Measurements from ENCODE around the gene UBE2G2. TPM values are rescaled to one million over a fixed set of nuclear protein-coding genes. Genes with fewer than 3 reads are reported as not detected.
"Not testable (repeated sequence)": the region's sequence is repeated elsewhere in the genome, so short reads cannot be mapped to it uniquely, and the experiment has no call there.

UBE2G2 gene
- total RNA-seq, 1 donor from 2014 or later, result 111 TPM

- Mint-ChIP-seq H3K27me3 (ENCODE audit: low read depth) (peaks cover 2% of the 10 kb centered on the region), H3K9me3 (no peaks in the 10 kb centered on the region), H3K36me3 (ENCODE audit: low read depth) (no peaks in the 10 kb centered on the region), H3K4me1 (no peaks in the 10 kb centered on the region), H3K4me3 (no peak overlapping the region), H3K27ac (ENCODE audit: unreplicated experiment) (no peak overlapping the region)
- TF ChIP-seq CTCF (conservative IDR thresholded peaks at IDR 0.05), result no peak
- no peak for DNase-seq (ENCODE audit: low read depth, low spot score)
These were observed 33.5 kb upstream of the UBE2G2 start for GRCh38 chr21:44834951-44835646.

GRCh38 chr21:44834231-44834950 lies 32.8 kb upstream of the UBE2G2 start:
- DNase-seq (ENCODE audit: low read depth, low spot score), result no peak
- TF ChIP-seq CTCF (conservative IDR thresholded peaks at IDR 0.05), result no peak
- H3K36me3 Mint-ChIP-seq (ENCODE audit: low read depth), result no peaks in the 10 kb centered on the region
- no peak overlapping the region for H3K4me3 Mint-ChIP-seq
- no peak overlapping the region for H3K27ac Mint-ChIP-seq (ENCODE audit: unreplicated experiment)
- H3K9me3 Mint-ChIP-seq, result no peaks in the 10 kb centered on the region
- H3K4me1 Mint-ChIP-seq, result no peaks in the 10 kb centered on the region
- peaks cover 7% of the 10 kb centered on the region for H3K27me3 Mint-ChIP-seq (ENCODE audit: low read depth)

- H3K4me3 Mint-ChIP-seq, result no peak overlapping the region
- H3K36me3 Mint-ChIP-seq (ENCODE audit: low read depth), result no peaks in the 10 kb centered on the region
- H3K27me3 Mint-ChIP-seq (ENCODE audit: low read depth), result peaks cover 9% of the 10 kb centered on the region
These were observed 32.0 kb upstream of the UBE2G2 start for GRCh38 chr21:44833663-44834062.

GRCh38 chr21:44832516-44833255 lies 31.1 kb upstream of the UBE2G2 start:
- not testable (repeated sequence) for H3K27ac Mint-ChIP-seq (ENCODE audit: unreplicated experiment); H3K4me1 Mint-ChIP-seq; H3K4me3 Mint-ChIP-seq; H3K36me3 Mint-ChIP-seq (ENCODE audit: low read depth); DNase-seq (ENCODE audit: low read depth, low spot score); H3K9me3 Mint-ChIP-seq
- H3K27me3 Mint-ChIP-seq (ENCODE audit: low read depth), result peaks cover 13% of the 10 kb centered on the region

More at GRCh38 chr21:44833663-44834062, 32.0 kb upstream of the UBE2G2 start:
- no peaks in the 10 kb centered on the region for H3K4me1 Mint-ChIP-seq
- no peak overlapping the region for H3K27ac Mint-ChIP-seq (ENCODE audit: unreplicated experiment)
- DNase-seq (ENCODE audit: low read depth, low spot score), result no peak
- TF ChIP-seq CTCF (conservative IDR thresholded peaks at IDR 0.05), result no peak
- peaks cover 2% of the 10 kb centered on the region for H3K9me3 Mint-ChIP-seq

GRCh38 chr21:44831227-44831860 lies 29.7 kb upstream of the UBE2G2 start:
- H3K27ac Mint-ChIP-seq (ENCODE audit: unreplicated experiment), result no peak overlapping the region
- no peak for TF ChIP-seq CTCF (conservative IDR thresholded peaks at IDR 0.05)

More at GRCh38 chr21:44831227-44831860, 29.7 kb upstream of the UBE2G2 start:
- Mint-ChIP-seq H3K4me3 (no peak overlapping the region), H3K4me1 (no peaks in the 10 kb centered on the region), H3K27me3 (ENCODE audit: low read depth) (peaks cover 17% of the 10 kb centered on the region), H3K36me3 (ENCODE audit: low read depth) (peaks cover 4% of the 10 kb centered on the region), H3K9me3 (peaks cover 13% of the 10 kb centered on the region)
- DNase-seq (ENCODE audit: low read depth, low spot score), result no peak
